HG03095 (cell line): Measurements from ENCODE around the gene MVB12A.
A peak's percentile ranks its signal among the peaks of the same experiment; 100 is the strongest.

Experiments used
- ATAC-seq: cut with Tn5 transposase; IDR thresholded peaks from one replicate; pipeline ENCODE4 v1.9.1; 2021; ENCODE audit warnings: moderate library complexity; ENCODE audit not compliant: unreplicated experiment

MVB12A gene

GRCh38 chr19:17419621-17420474 lies at the start of gene MVB12A:
MVB12A (plus strand) TSS chr19:17420047; CDS start chr19:17420136, 89 bp downstream.
- ATAC-seq, result peak; percentile 81

- no peak for ATAC-seq
Measured at GRCh38 chr19:17376935-17377600, 42.8 kb upstream of the MVB12A start, which contains the start of gene PLVAP. PLVAP (minus strand) TSS chr19:17377342; CDS start chr19:17377288, 54 bp downstream.

- ATAC-seq, result no peak
Measured at GRCh38 chr19:17378271-17378670, 41.6 kb upstream of the MVB12A start.

- ATAC-seq, result no peak
Measured at GRCh38 chr19:17379221-17379631, 40.6 kb upstream of the MVB12A start.

- no peak for ATAC-seq
Measured at GRCh38 chr19:17380426-17381138, 39.3 kb upstream of the MVB12A start.

GRCh38 chr19:17385878-17386611 lies 33.8 kb upstream of the MVB12A start:
- ATAC-seq, result no peak

GRCh38 chr19:17389288-17389687 lies 30.6 kb upstream of the MVB12A start:
- ATAC-seq, result no peak

- no peak for ATAC-seq
Measured at GRCh38 chr19:17389957-17390664, 29.7 kb upstream of the MVB12A start.

GRCh38 chr19:17390665-17391370 lies 29.0 kb upstream of the MVB12A start:
- peak; percentile 76 for ATAC-seq

- ATAC-seq, result no peak
Measured at GRCh38 chr19:17391371-17392151, 28.3 kb upstream of the MVB12A start.

GRCh38 chr19:17393002-17393401 lies 26.8 kb upstream of the MVB12A start:
- ATAC-seq, result no peak

GRCh38 chr19:17393914-17394313 lies 25.9 kb upstream of the MVB12A start, which contains the start of gene CCDC194:
CCDC194 (minus strand) TSS chr19:17394196; CDS start chr19:17394158, 38 bp downstream.
- no peak for ATAC-seq

GRCh38 chr19:17394891-17395415 lies 24.9 kb upstream of the MVB12A start:
- ATAC-seq, result no peak

GRCh38 chr19:17398902-17399527 lies 20.8 kb upstream of the MVB12A start:
- ATAC-seq, result no peak

- no peak for ATAC-seq
Measured at GRCh38 chr19:17401628-17402027, 18.2 kb upstream of the MVB12A start.

GRCh38 chr19:17402982-17403855 lies 16.6 kb upstream of the MVB12A start:
- ATAC-seq, result no peak

GRCh38 chr19:17404015-17404414 lies 15.8 kb upstream of the MVB12A start:
- no peak for ATAC-seq
